ENCODE results near the gene EXOC3L1. TPM values are rescaled to one million over a fixed set of nuclear protein-coding genes. Genes with fewer than 3 reads are reported as not detected.

Gene EXOC3L1
- total RNA-seq, 1 donor from 2014 or later, result 1.3 TPM

GRCh38 chr16:67184995-67185650, 4.8 kb downstream of the EXOC3L1 start:
- ATAC-seq, result peak; percentile 65
- peak; percentile 97 for DNase-seq (ENCODE audit: low spot score)
- intact Hi-C loops (cut with DNase I), result no loop called here

GRCh38 chr16:67184453-67184994, 5.4 kb downstream of the EXOC3L1 start:
- ATAC-seq (no peak), DNase-seq (ENCODE audit: low spot score) (no peak)
- intact Hi-C loops (cut with DNase I), result no loop called here

- intact Hi-C loops (cut with DNase I), result no loop called here
- ATAC-seq (peak; percentile 93), DNase-seq (ENCODE audit: low spot score) (peak; percentile 95)
Observed at GRCh38 chr16:67183627-67184452, 6.1 kb downstream of the EXOC3L1 start, which contains the start of gene MATCAP1. Gene MATCAP1 (minus strand): TSS chr16:67183963. CDS start chr16:67180610, 3,353 bp downstream.

- DNase-seq (ENCODE audit: low spot score), result no peak
- intact Hi-C loops (cut with DNase I), result no loop called here
- no peak for ATAC-seq
Observed at GRCh38 chr16:67183284-67183626, 6.7 kb downstream of the EXOC3L1 start.

GRCh38 chr16:67182288-67182687, 7.6 kb downstream of the EXOC3L1 start:
- DNase-seq (ENCODE audit: low spot score), result no peak
- no peak for ATAC-seq
- intact Hi-C loops (cut with DNase I), result no loop called here

GRCh38 chr16:67181346-67181745, 8.6 kb downstream of the EXOC3L1 start:
- no peak for DNase-seq (ENCODE audit: low spot score)
- ATAC-seq, result no peak
- intact Hi-C loops (cut with DNase I), result no loop called here

DNA sequence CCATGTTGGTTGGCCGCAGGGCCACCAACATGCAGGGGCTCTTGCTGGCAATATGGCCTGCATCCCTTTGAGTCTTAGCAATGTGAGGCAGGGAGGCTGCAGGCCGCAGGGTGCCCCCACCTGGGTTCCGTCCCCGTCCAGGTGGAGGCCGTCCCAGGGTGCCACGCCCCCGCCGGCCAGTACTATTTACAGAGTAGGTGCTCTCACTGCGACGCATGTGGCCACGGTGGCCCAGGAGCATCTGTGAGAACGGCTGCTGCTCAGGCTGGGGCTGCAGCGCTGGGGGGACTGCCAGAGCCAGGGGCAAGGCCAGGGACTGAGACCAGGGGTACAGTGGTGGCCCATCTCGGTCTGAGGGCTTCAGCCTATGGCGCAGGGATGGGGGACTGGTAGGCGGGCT, 9.8 kb downstream of the EXOC3L1 start:
- intact Hi-C loops (cut with DNase I), result no loop called here
- ATAC-seq (no peak), DNase-seq (ENCODE audit: low spot score) (no peak)

DNA sequence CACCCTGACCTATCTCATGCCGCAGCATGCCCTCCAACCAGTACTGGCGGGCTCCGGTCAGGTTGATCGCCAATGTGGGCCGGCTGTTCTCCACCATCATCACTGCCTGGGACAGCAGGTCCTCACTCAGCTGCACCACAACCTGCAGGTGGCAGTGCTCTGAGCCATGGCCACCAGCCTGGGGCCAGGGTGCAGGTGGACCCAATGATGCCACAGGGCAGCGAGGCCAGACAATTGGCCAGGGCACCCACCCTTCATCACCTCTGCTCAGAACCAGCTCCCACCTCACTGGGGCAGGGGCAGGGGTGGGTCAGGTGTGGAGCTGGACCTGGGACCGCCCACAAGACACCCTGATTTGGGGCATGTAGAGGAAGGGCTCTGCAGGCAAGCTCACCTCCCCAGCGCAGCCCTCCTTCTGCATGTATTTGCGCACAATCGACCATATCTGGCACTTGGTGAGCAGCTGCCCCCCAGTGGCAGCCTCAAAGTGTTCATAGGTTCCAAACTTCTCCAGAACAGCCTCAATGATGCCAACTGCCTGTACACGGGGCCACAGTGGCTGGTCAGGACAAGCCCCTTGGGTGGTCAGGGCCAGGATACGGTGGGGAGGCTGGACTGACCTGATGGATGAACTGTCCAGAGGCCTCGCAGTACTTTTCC, 10.4 kb downstream of the EXOC3L1 start:
- intact Hi-C loops (cut with DNase I), result no loop called here
- DNase-seq (ENCODE audit: low spot score) (no peak), ATAC-seq (no peak)

DNA sequence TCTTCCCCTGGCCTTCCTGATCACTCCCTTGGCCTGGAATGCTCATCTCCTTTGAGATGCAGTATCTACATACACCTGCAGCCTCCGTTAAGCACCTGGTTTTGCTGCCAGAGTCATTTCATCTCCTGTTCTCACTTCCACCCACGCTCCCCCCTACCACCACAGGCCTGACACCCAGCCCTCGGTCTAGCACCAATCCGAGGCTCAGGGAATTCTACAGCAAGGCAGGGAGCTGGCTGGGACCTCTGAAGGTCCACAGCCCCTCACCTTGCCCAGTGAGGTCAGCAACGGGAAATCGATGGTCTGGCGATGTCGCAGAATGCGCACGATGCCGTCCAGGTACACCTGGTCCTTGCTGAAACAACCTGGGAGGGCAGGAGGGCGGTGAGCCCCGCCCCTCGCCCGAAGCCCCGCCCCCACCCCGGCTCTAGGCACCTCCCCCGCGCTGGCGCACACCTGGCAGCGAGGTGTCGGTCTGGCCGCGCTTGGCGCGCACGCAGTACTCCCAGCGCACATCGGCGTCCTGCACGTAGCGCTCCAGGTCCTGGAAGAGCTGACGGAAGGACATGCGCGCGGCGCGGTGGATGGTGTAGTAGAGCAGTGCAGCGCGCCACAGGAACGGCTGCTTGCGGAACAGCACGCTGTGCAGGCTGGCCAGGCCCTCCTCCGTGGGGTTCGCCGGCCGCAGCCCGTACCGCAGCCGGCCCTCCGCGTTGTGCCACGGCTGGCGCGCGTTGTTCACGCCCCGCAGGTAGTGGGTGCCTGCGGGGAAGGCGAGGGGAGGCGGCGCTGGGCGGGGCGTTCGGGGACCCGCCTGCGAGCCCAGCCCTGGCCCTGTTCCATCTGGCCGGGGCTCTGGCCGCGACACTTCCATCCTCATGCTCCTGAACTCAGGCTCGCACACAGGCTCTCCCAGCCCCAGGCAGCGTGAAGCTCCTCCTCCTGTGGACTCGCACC, 11.9 kb downstream of the EXOC3L1 start:
- DNase-seq (ENCODE audit: low spot score) (no peak), ATAC-seq (no peak)
- intact Hi-C loops (cut with DNase I), result no loop called here

GRCh38 chr16:67176662-67177061, 13.3 kb downstream of the EXOC3L1 start:
- DNase-seq (ENCODE audit: low spot score) (no peak), ATAC-seq (no peak)
- intact Hi-C loops (cut with DNase I), result no loop called here

GRCh38 chr16:67174706-67175231, 15.2 kb downstream of the EXOC3L1 start:
- intact Hi-C loops (cut with DNase I), result no loop called here
- no peak for DNase-seq (ENCODE audit: low spot score)
- no peak for ATAC-seq

DNA sequence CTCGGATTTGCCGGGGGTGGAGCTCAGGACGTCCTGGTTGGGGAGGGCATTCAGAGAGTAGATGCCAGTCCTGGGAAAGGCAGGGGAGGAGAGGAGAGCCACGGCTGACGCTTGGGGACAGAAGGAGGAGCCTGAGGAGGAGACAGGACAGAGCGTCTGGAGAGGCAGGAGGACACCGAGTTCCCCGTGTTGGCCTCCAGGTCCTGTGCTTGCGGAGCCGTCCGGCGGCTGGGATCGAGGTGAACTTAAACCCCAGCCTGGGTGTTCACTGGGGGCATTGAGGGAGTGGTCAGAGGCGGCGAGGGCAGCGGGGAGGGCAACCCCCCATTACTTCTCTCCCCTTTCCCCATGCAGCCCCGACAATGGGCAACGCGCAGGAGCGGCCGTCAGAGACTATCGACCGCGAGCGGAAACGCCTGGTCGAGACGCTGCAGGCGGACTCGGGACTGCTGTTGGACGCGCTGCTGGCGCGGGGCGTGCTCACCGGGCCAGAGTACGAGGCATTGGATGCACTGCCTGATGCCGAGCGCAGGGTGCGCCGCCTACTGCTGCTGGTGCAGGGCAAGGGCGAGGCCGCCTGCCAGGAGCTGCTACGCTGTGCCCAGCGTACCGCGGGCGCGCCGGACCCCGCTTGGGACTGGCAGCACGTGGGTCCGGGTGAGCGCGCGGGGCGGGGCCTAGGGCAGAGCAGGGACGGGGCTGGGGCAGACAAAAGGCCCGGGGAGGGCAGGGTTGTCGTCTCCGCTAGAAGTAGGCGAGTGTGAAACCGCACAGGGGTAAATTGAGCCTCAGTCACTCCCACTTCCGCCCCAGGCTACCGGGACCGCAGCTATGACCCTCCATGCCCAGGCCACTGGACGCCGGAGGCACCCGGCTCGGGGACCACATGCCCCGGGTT, 15.9 kb downstream of the EXOC3L1 start:
- intact Hi-C loops (cut with DNase I), result no loop called here
- DNase-seq (ENCODE audit: low spot score), result peak; percentile 86
- ATAC-seq, result peak; percentile 69

DNA sequence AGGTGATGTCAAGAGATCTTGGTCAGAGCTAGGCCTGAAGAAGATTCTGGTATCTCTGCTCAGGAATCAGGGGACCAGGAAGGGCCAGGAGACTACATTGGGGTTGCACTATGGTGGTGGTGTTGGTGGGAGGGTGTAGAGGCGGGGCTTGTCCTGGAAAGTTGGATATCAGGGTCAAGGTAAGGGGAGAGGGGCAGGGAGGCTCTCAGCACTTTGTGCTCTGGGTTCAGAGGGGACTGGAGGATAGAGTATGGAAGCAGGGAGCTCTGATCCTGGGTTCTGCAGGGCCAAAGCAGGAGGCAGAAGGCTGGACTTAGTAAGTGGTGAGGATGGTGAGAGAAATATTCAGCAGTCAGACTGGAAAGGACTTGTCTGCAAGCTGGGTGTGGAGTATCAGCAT, 16.6 kb downstream of the EXOC3L1 start:
- intact Hi-C loops (cut with DNase I), result no loop called here
- ATAC-seq (no peak), DNase-seq (ENCODE audit: low spot score) (no peak)

GRCh38 chr16:67170949-67171649, 18.8 kb downstream of the EXOC3L1 start:
- ATAC-seq (peak; percentile 46), DNase-seq (ENCODE audit: low spot score) (no peak)
- intact Hi-C loops (cut with DNase I), result no loop called here

GRCh38 chr16:67170168-67170948, 19.6 kb downstream of the EXOC3L1 start, which contains the start of gene NOL3:
Gene NOL3 (plus strand): TSS chr16:67170538.
- intact Hi-C loops (cut with DNase I), result no loop called here
- peak; percentile 71 for ATAC-seq
- DNase-seq (ENCODE audit: low spot score), result peak; percentile 88

GRCh38 chr16:67169642-67170167, 20.2 kb downstream of the EXOC3L1 start:
- ATAC-seq, result no peak
- no peak for DNase-seq (ENCODE audit: low spot score)
- intact Hi-C loops (cut with DNase I), result no loop called here
